Neutrophil (primary cell): Measurements from ENCODE around the gene OR52W1.

Experiments
- H3K27ac ChIP-seq: fragments of 200-600 bp; sonication (generic); 2 replicates; pipeline ENCODE4 v1.5.1; 2016; ENCODE audit warnings: mild to moderate bottlenecking, moderate library complexity
- H3K27me3 ChIP-seq: fragments of 200-600 bp; sonication (generic); 2 replicates; pipeline ENCODE4 v1.6.0; 2016; ENCODE audit warnings: mild to moderate bottlenecking
- H3K36me3 ChIP-seq: fragments of 200-600 bp; sonication (generic); 2 replicates; pipeline ENCODE4 v1.5.1; 2017
- H3K4me1 ChIP-seq, 2 experiments: fragments of 200-600 bp in 1 of 2; sonication (generic) in 1 of 2; 1 replicate in 1 of 2; 2 replicates in 1 of 2; pipeline versions ENCODE4 v1.5.1 to v1.6.1; 2013 to 2016; ENCODE audit warnings: low read depth in 1 of 2, low read length in 1 of 2, mild to moderate bottlenecking in 1 of 2, moderate library complexity in 1 of 2; ENCODE audit not compliant: control insufficient read depth in 1 of 2, insufficient read depth in 1 of 2
- H3K4me3 ChIP-seq, 2 experiments: fragments of 200-600 bp in 1 of 2; sonication (generic) in 1 of 2; 1 replicate in 1 of 2; 2 replicates in 1 of 2; pipeline ENCODE4 v1.5.1; 2013 to 2016; ENCODE audit warnings: low read depth in 1 of 2, low read length in 1 of 2, mild to moderate bottlenecking in 1 of 2, moderate library complexity in 1 of 2
- H3K9me3 ChIP-seq: fragments of 200-600 bp; sonication (generic); 2 replicates; pipeline ENCODE4 v1.5.1; 2016
- TF ChIP-seq, protein P1 (sequence below): fragments of 200-600 bp; sonication (generic); IDR thresholded peaks from 2 replicates; pipeline ENCODE4 v1.5.1; 2016; ENCODE audit warnings: antibody characterized with exemption

Gene OR52W1, protein sequence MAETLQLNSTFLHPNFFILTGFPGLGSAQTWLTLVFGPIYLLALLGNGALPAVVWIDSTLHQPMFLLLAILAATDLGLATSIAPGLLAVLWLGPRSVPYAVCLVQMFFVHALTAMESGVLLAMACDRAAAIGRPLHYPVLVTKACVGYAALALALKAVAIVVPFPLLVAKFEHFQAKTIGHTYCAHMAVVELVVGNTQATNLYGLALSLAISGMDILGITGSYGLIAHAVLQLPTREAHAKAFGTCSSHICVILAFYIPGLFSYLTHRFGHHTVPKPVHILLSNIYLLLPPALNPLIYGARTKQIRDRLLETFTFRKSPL

DNA sequence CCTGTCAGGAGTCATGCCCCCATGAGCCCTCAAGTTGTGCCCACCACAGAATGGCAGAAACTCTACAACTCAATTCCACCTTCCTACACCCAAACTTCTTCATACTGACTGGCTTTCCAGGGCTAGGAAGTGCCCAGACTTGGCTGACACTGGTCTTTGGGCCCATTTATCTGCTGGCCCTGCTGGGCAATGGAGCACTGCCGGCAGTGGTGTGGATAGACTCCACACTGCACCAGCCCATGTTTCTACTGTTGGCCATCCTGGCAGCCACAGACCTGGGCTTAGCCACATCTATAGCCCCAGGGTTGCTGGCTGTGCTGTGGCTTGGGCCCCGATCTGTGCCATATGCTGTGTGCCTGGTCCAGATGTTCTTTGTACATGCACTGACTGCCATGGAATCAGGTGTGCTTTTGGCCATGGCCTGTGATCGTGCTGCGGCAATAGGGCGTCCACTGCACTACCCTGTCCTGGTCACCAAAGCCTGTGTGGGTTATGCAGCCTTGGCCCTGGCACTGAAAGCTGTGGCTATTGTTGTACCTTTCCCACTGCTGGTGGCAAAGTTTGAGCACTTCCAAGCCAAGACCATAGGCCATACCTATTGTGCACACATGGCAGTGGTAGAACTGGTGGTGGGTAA, at the start of gene OR52W1:
Gene OR52W1 (plus strand): TSS at position 51 of the 637 bp plus-strand sequence. CDS start 0 bp downstream, at position 51.
- Histone ChIP-seq H3K4me3 (no peak within 1 kb of the TSS), H3K27ac (peak within 1 kb of the TSS; percentile 94), H3K4me1 (peaks cover 95 to 100% of the 10 kb centered on the region in 2 experiments), H3K36me3 (no peaks in the 10 kb centered on the region), H3K9me3 (no peaks in the 10 kb centered on the region), H3K27me3 (no peaks in the 10 kb centered on the region)
- TF ChIP-seq, protein P1, sequence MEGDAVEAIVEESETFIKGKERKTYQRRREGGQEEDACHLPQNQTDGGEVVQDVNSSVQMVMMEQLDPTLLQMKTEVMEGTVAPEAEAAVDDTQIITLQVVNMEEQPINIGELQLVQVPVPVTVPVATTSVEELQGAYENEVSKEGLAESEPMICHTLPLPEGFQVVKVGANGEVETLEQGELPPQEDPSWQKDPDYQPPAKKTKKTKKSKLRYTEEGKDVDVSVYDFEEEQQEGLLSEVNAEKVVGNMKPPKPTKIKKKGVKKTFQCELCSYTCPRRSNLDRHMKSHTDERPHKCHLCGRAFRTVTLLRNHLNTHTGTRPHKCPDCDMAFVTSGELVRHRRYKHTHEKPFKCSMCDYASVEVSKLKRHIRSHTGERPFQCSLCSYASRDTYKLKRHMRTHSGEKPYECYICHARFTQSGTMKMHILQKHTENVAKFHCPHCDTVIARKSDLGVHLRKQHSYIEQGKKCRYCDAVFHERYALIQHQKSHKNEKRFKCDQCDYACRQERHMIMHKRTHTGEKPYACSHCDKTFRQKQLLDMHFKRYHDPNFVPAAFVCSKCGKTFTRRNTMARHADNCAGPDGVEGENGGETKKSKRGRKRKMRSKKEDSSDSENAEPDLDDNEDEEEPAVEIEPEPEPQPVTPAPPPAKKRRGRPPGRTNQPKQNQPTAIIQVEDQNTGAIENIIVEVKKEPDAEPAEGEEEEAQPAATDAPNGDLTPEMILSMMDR = no peak

DNA sequence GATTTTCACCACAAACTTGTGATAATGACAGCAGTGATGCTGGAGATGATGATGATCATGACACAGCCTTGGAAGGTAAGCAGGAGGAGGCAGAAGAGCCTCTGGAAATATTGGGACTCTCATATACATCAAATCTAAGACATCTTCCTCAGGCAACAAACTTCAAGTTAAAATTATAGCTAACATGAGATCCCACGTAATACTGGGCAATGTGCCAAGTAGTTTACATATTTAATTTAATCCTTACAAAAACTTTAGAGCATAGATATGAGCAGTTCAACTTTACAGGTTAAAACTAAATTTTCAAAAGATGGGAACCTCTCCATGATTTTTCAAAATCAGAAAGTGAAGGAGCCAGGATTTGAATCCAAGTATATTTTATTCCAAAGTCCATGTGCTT, 47.9 kb upstream of the OR52W1 start:
- no peaks in the 10 kb centered on the region for H3K27me3 ChIP-seq
- H3K9me3 ChIP-seq = no peaks in the 10 kb centered on the region
- H3K4me1 ChIP-seq = no peaks in the 10 kb centered on the region
- no peak overlapping the region for H3K4me3 ChIP-seq
- no peak overlapping the region for H3K27ac ChIP-seq
- TF ChIP-seq, protein P1 = no peak
- no peaks in the 10 kb centered on the region for H3K36me3 ChIP-seq

DNA sequence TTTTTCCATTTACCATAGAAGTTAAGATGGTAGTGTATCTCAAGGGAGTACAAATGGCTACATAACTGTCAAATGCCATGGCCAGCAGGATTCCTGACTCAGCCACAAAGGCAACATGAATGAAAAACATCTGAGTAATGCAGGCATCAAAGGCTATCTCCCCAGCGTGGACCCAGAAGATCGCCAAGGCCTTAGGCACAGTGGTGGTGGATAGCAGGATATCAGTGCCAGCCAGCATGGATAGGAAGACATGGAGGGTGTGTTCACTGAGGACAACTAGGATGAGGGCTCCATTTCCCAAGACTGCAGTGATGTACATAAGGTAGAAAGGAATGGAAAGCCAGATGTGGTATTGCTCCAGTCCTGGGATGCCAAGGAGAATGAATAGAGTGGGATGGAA, 46.9 kb upstream of the OR52W1 start:
- H3K4me1 ChIP-seq = peaks cover 8% of the 10 kb centered on the region in 2 experiments

DNA sequence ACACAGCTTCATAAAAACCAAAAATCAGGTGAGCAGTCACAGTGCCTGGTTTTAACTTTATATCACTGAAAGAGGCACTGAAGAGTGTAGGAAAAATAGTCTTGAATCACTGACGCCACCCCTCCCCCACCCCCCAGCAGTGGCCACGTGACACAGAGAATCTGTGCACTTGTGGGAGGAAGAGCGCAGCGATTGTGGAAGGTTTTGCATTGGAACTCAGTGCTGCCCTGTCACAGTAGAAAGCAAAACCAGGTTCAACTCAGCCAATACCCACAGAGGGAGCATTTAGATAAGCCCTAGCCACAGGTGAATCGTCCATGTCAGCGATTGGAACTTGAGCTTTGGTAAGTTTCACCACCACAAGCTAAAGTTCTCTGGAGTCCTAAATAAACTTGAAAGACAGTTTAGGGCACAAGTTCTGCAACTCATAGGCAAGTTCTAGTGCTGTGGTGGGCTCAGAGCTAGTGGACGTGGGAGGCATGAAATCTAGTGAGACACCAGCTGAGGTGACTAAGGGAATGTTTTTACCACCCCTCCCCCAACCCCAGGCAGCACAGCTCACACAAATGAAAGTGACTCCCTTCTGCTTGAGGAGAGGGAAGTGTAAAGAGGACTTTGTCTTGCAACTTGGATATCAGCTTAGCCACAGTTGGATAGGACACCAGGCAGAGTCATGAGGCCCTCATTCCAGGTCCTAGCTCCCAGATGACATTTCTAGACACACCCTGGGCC, 42.2 kb upstream of the OR52W1 start:
- Histone ChIP-seq H3K4me1 (peaks cover 13 to 14% of the 10 kb centered on the region in 2 experiments), H3K9me3 (no peaks in the 10 kb centered on the region), H3K36me3 (no peaks in the 10 kb centered on the region), H3K4me3 (no peak overlapping the region), H3K27ac (peak overlapping the region; percentile 61), H3K27me3 (no peaks in the 10 kb centered on the region)
- TF ChIP-seq, protein P1 = no peak

More for the DNA sequence above, 46.9 kb upstream of the OR52W1 start:
- Histone ChIP-seq H3K27ac (no peak overlapping the region), H3K36me3 (no peaks in the 10 kb centered on the region), H3K9me3 (no peaks in the 10 kb centered on the region), H3K4me3 (no peak overlapping the region), H3K27me3 (no peaks in the 10 kb centered on the region)
- TF ChIP-seq, protein P1 = no peak

DNA sequence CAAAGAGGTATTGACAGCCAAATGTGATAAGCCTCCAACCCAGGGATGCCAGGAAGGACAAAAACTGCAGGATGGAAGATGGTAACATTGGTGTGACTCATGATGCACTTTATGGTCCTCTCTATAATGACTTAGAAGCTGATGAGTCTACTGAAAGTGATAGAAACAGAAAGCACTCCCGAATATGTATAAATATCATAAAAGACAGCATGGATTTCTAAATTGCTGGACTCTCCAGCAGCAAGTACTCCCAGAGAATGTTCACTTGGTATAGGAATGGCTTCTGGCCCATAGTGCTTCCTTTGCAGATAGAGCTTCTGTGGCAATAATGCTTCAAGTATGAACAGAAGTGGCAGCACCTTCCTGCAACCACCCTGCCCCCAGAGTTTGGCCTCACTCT, 28.8 kb upstream of the OR52W1 start, which contains the start of gene OR52B2:
Gene OR52B2 (minus strand): TSS at position 101 of the 400 bp plus-strand sequence. CDS start 0 bp downstream, at position 101.
- Histone ChIP-seq H3K36me3 (no peaks in the 10 kb centered on the region), H3K4me1 (peaks cover 0 to 5% of the 10 kb centered on the region in 2 experiments), H3K27ac (no peak within 1 kb of the TSS), H3K4me3 (no peak within 1 kb of the TSS), H3K9me3 (no peaks in the 10 kb centered on the region), H3K27me3 (no peaks in the 10 kb centered on the region)
- TF ChIP-seq, protein P1 = no peak
